HepG2 (cell line): ENCODE results near the gene SPAM1. TPM values are rescaled to one million over a fixed set of nuclear protein-coding genes. Genes with fewer than 3 reads are reported as not detected.

Experiments
- ATAC-seq: fragments of 200-7000 bp; cut with Tn5 transposase; 3 replicates; pipeline ENCODE4 v1.9.1; 2020; ENCODE audit warnings: mild to moderate bottlenecking, moderate library complexity
- BruUV-seq: library from RNA; stranded (reverse); fragments of 400-500 nt; replicated peaks from 2 replicates; lab custom pipeline; 2021; lab: Mats Ljungman, UMichigan
- CTCF ChIA-PET: fragments of 300-600 bp; formaldehyde crosslinking; extraction: SDS; loops from one replicate; lab custom pipeline; 2021; ENCODE audit warnings: low total read pairs, inconsistent platforms, low intra/inter-chr PET ratio; lab: Yijun Ruan, JAX
- POLR2A ChIA-PET: fragments of 350-600 bp; sonication (Branson Sonifier 250); formaldehyde crosslinking; loops from one replicate; lab custom pipeline; 2020; ENCODE audit warnings: antibody characterized with exemption, inconsistent platforms; lab: Yijun Ruan, JAX
- DNase-seq: peaks from one replicate; pipeline ENCODE4 v3.0.0-alpha.2; 2015; ENCODE audit warnings: low spot score
- FAIRE-seq: peaks from 3 replicates; lab custom pipeline; 2011; peaks lifted over from hg19 to GRCh38; lab: Jason Lieb, UNC
- H2AFZ ChIP-seq: one replicate; pipeline ENCODE4 v1.6.1; 2011; ENCODE audit warnings: low read length, inconsistent platforms
- H3K27ac ChIP-seq: fragments of 300-600 bp; 3 replicates; pipeline ENCODE4 v1.8.0; 2011; ENCODE audit warnings: mixed run types, mild to moderate bottlenecking, mixed read lengths, low read length, inconsistent platforms; ENCODE audit not compliant: insufficient read depth; ENCODE audit errors: extremely low read length
- H3K27me3 ChIP-seq, 2 experiments: fragments of 200-600 bp in 1 of 2; 2 replicates in 1 of 2; 3 replicates in 1 of 2; pipeline versions ENCODE4 v1.6.0 to v1.8.0; 2011; ENCODE audit warnings: low read length in 2 of 2, mild to moderate bottlenecking in 2 of 2, moderate library complexity in 2 of 2, inconsistent platforms in 1 of 2; ENCODE audit not compliant: insufficient read depth in 2 of 2, control insufficient read depth in 1 of 2
- H3K36me3 ChIP-seq, 2 experiments: fragments of 200-600 bp in 1 of 2; replicated peaks in 1 of 2; 2 replicates in 1 of 2; 3 replicates in 1 of 2; pipeline versions ENCODE4 v1.5.1 to v1.8.0; 2011; ENCODE audit warnings: low read length in 2 of 2, inconsistent platforms in 1 of 2; ENCODE audit not compliant: insufficient read depth in 2 of 2, control insufficient read depth in 1 of 2
- H3K4me1 ChIP-seq: 2 replicates; pipeline ENCODE4 v1.5.1; 2012; ENCODE audit warnings: low read length, inconsistent platforms; ENCODE audit not compliant: insufficient read depth
- H3K4me2 ChIP-seq: 2 replicates; pipeline ENCODE4 v1.6.0; 2011; ENCODE audit warnings: low read depth, low read length, inconsistent platforms
- H3K4me3 ChIP-seq, 3 experiments: fragments of 200-600 bp in 1 of 3; sonication (generic), shearing (Covaris generic) in 1 of 3; replicated peaks in 1 of 3; 2 replicates each; pipeline ENCODE4 v1.5.1; 2011 to 2016; ENCODE audit warnings: low read length in 3 of 3, inconsistent platforms in 2 of 3, low read depth in 2 of 3, mild to moderate bottlenecking in 2 of 3, control low read depth in 1 of 3, mixed read lengths in 1 of 3; ENCODE audit not compliant: insufficient read depth in 1 of 3
- H3K79me2 ChIP-seq: one replicate; pipeline ENCODE4 v1.6.1; 2011; ENCODE audit warnings: low read length, inconsistent platforms; ENCODE audit not compliant: insufficient read depth
- H3K9ac ChIP-seq: 2 replicates; pipeline ENCODE4 v1.6.0; 2011; ENCODE audit warnings: mild to moderate bottlenecking, low read depth, low read length, inconsistent platforms; ENCODE audit not compliant: insufficient read depth
- H3K9me3 ChIP-seq: 2 replicates; pipeline ENCODE4 v1.5.1; 2012; ENCODE audit warnings: mild to moderate bottlenecking, low read length
- H4K20me1 ChIP-seq: 2 replicates; pipeline ENCODE4 v1.6.0; 2011; ENCODE audit warnings: inconsistent platforms, mild to moderate bottlenecking, low read length, moderate library complexity; ENCODE audit not compliant: insufficient read depth
- ATF7-NPFF ChIP-seq: sonication (generic); formaldehyde crosslinking; IDR thresholded peaks from 2 replicates; pipeline ENCODE4 v1.8.1; 2023; ENCODE audit warnings: mild to moderate bottlenecking, low read depth, missing genetic modification reagents, moderate library complexity
- HDAC1 ChIP-seq: sonication (generic); formaldehyde crosslinking; IDR thresholded peaks from 2 replicates; pipeline ENCODE4 v1.5.1; 2020; ENCODE audit warnings: mild to moderate bottlenecking, missing genetic modification reagents
- JDP2 ChIP-seq: sonication (generic); formaldehyde crosslinking; IDR thresholded peaks from 2 replicates; pipeline ENCODE4 v1.8.1; 2022; ENCODE audit warnings: missing genetic modification reagents, borderline replicate concordance
- PAF1 ChIP-seq: IDR thresholded peaks from 2 replicates; pipeline ENCODE4 v1.6.1; 2016; ENCODE audit warnings: missing genetic modification reagents, missing compliant biosample characterization
- PRPF4 ChIP-seq: fragments of 200-400 bp; formaldehyde crosslinking; IDR thresholded peaks from 2 replicates; pipeline ENCODE4 v1.6.1; 2016; ENCODE audit warnings: low read length, low read depth; ENCODE audit not compliant: poor library complexity, severe bottlenecking
- SNAPC4 ChIP-seq: sonication (generic); formaldehyde crosslinking; IDR thresholded peaks from 2 replicates; pipeline ENCODE4 v1.4.0; 2020; ENCODE audit warnings: mild to moderate bottlenecking, missing genetic modification reagents
- THRA ChIP-seq: sonication (generic); formaldehyde crosslinking; IDR thresholded peaks from 2 replicates; pipeline ENCODE4 v1.4.0; 2020; ENCODE audit warnings: missing genetic modification reagents, borderline replicate concordance
- ZNF574 ChIP-seq: sonication (generic); formaldehyde crosslinking; IDR thresholded peaks from 2 replicates; pipeline ENCODE4 v1.4.0; 2020; ENCODE audit warnings: missing genetic modification reagents
- ZNF615 ChIP-seq: sonication (generic); formaldehyde crosslinking; IDR thresholded peaks from 2 replicates; pipeline ENCODE4 v1.5.0; 2020; ENCODE audit warnings: mild to moderate bottlenecking, missing genetic modification reagents, borderline replicate concordance
- WGBS: methylation state at CpG from one replicate; pipeline ENCODE4 v1.1.6; 2017; ENCODE audit warnings: low lambda C conversion rate; 5-methylcytosine and 5-hydroxymethylcytosine counted together
- in situ Hi-C: cut with HindIII; loops from 2 replicates; pipeline ENCODE4 v1.10.0; 2017; ENCODE audit warnings: low pct_unique_long_range_greater_than_20kb; ENCODE audit not compliant: extremely low pct_ligation_motif_present
- intact Hi-C: fragments of 100-400 bp; cut with micrococcal nuclease; formaldehyde crosslinking; loops from one replicate; pipeline ENCODE4 v1.10.0; 2022; ENCODE audit not compliant: unreplicated experiment
- polyA plus RNA-seq, 8 experiments: library from polyadenylated mRNA; depleted of rRNA in 3 of 8; stranded (reverse) in 7 of 8; unstranded in 1 of 8; fragments of >200 nt; fragmentation: Illumina TruSeq in 4 of 8; extraction: Trizol in 4 of 8; gene quantifications; 2 replicates each; pipeline versions ENCODE4 v1.2.1 to v1.2.3, GENCODE V29; 2011 to 2016; ENCODE audit warnings: low read depth in 4 of 8, missing spikeins in 1 of 8, mixed read lengths in 1 of 8; ENCODE audit not compliant: insufficient read depth in 1 of 8
- total RNA-seq, 5 experiments: library from RNA; depleted of rRNA; stranded (reverse); fragments of >200 nt; fragmentation: Illumina TruSeq; extraction: Trizol; gene quantifications; 2 replicates each; pipeline ENCODE4 v1.2.3, GENCODE V29; 2016; ENCODE audit warnings: low read depth in 1 of 5
- TF ChIP-seq, protein P1 (sequence below): sonication (generic); formaldehyde crosslinking; conservative IDR thresholded peaks from 2 replicates; pipeline ENCODE4 v1.8.0; 2022; ENCODE audit warnings: mild to moderate bottlenecking, moderate library complexity, missing genetic modification reagents
- TF ChIP-seq, protein P2 (sequence below): sonication (generic); formaldehyde crosslinking; IDR thresholded peaks from 2 replicates; pipeline ENCODE4 v1.5.0; 2020; ENCODE audit warnings: missing genetic modification reagents

Gene SPAM1
- total and polyA plus RNA-seq, 2 of the 13 experiments (the other 11 are each of a cell fraction or from before 2014, with no cell fraction given) = not detected

GRCh38 chr7:123972045-123972444, 47.0 kb downstream of the SPAM1 start:
- H3K27me3 ChIP-seq = no peaks in the 10 kb centered on the region
- no peak overlapping the region for H2AFZ ChIP-seq
- no peak overlapping the region for H3K27ac ChIP-seq
- in situ Hi-C loops = no loop called here
- BruUV-seq = no TSS peak
- no peaks in the 10 kb centered on the region for H3K79me2 ChIP-seq
- no peak overlapping the region for H3K9ac ChIP-seq
- ChIA-PET POLR2A (no interaction called here), CTCF (no interaction called here)
- intact Hi-C loops = no loop called here
- no peak for ATAC-seq
- 0% methylated on average over 1 of the region's 1 CpG for WGBS
- no peaks in the 10 kb centered on the region for H3K36me3 ChIP-seq
- FAIRE-seq = no peak
- no peaks in the 10 kb centered on the region for H4K20me1 ChIP-seq
- no peaks in the 10 kb centered on the region for H3K9me3 ChIP-seq
- H3K4me3 ChIP-seq = no peak overlapping the region
- no peak overlapping the region for H3K4me2 ChIP-seq
- no peaks in the 10 kb centered on the region for H3K4me1 ChIP-seq
- DNase-seq = no peak
- no peak for TF ChIP-seq SNAPC4 (CRISPR knock-in tag)
- no peak for TF ChIP-seq HDAC1 (CRISPR knock-in tag)
- TF ChIP-seq ZNF574 (CRISPR knock-in tag) = no peak
- no peak for TF ChIP-seq THRA (CRISPR knock-in tag)
- TF ChIP-seq ZNF615 (CRISPR knock-in tag) = no peak
- TF ChIP-seq ATF7-NPFF (CRISPR knock-in tag) = no peak
- TF ChIP-seq, protein P1, sequence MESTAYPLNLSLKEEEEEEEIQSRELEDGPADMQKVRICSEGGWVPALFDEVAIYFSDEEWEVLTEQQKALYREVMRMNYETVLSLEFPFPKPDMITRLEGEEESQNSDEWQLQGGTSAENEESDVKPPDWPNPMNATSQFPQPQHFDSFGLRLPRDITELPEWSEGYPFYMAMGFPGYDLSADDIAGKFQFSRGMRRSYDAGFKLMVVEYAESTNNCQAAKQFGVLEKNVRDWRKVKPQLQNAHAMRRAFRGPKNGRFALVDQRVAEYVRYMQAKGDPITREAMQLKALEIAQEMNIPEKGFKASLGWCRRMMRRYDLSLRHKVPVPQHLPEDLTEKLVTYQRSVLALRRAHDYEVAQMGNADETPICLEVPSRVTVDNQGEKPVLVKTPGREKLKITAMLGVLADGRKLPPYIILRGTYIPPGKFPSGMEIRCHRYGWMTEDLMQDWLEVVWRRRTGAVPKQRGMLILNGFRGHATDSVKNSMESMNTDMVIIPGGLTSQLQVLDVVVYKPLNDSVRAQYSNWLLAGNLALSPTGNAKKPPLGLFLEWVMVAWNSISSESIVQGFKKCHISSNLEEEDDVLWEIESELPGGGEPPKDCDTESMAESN (CRISPR knock-in tag) = no peak
- TF ChIP-seq PAF1 (CRISPR knock-in tag) = no peak
- no peak for TF ChIP-seq JDP2 (CRISPR knock-in tag)
- TF ChIP-seq, protein P2, sequence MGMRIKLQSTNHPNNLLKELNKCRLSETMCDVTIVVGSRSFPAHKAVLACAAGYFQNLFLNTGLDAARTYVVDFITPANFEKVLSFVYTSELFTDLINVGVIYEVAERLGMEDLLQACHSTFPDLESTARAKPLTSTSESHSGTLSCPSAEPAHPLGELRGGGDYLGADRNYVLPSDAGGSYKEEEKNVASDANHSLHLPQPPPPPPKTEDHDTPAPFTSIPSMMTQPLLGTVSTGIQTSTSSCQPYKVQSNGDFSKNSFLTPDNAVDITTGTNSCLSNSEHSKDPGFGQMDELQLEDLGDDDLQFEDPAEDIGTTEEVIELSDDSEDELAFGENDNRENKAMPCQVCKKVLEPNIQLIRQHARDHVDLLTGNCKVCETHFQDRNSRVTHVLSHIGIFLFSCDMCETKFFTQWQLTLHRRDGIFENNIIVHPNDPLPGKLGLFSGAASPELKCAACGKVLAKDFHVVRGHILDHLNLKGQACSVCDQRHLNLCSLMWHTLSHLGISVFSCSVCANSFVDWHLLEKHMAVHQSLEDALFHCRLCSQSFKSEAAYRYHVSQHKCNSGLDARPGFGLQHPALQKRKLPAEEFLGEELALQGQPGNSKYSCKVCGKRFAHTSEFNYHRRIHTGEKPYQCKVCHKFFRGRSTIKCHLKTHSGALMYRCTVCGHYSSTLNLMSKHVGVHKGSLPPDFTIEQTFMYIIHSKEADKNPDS (CRISPR knock-in tag) = no peak
- no peak for TF ChIP-seq PRPF4
